M059J (cell line): ENCODE data around the gene SRP68. TPM values are rescaled to one million over a fixed set of nuclear protein-coding genes. Genes with fewer than 3 reads are reported as not detected.
"Not testable (repeated sequence)": the region's sequence is repeated elsewhere in the genome, so short reads cannot be mapped to it uniquely, and the experiment has no call there.

Source experiments
- DNase-seq: peaks from one replicate; pipeline ENCODE4 v3.0.0-alpha.2; 2012; ENCODE audit warnings: low read depth
- total RNA-seq: library from RNA; depleted of rRNA; stranded (reverse); fragments of >200 nt; shearing (Covaris generic); gene quantifications from 2 replicates; pipeline ENCODE4 v1.2.3, GENCODE V29; 2014

Gene SRP68
- total RNA-seq, 1 experiment from 2014 or later: 28.5 TPM

GRCh38 chr17:76076765-76077583, 4.7 kb upstream of the SRP68 start:
- DNase-seq: no peak

- DNase-seq: no peak
Observed at GRCh38 chr17:76076146-76076764, 3.9 kb upstream of the SRP68 start.

GRCh38 chr17:76075364-76076145, 3.2 kb upstream of the SRP68 start:
- DNase-seq: no peak

- DNase-seq: no peak
Observed at GRCh38 chr17:76074390-76075363, 2.4 kb upstream of the SRP68 start, which contains the start of gene GALR2. TSS of gene GALR2 (plus strand) at chr17:76074781. CDS start at chr17:76074884, 103 bp downstream.

GRCh38 chr17:76071531-76072147, 678 bp downstream of the SRP68 start:
- DNase-seq: no peak

- no peak for DNase-seq
Observed at GRCh38 chr17:76065775-76066174, 6.5 kb downstream of the SRP68 start.

- no peak for DNase-seq
Observed at GRCh38 chr17:76063875-76064546, 8.3 kb downstream of the SRP68 start.

- DNase-seq: not testable (repeated sequence)
Observed at GRCh38 chr17:76058264-76058663, 14.1 kb downstream of the SRP68 start.

- no peak for DNase-seq
Observed at GRCh38 chr17:76056882-76057281, 15.4 kb downstream of the SRP68 start.

- peak; percentile 55 for DNase-seq
Observed at GRCh38 chr17:76054112-76054476, 18.2 kb downstream of the SRP68 start.

GRCh38 chr17:76053246-76054111, 18.8 kb downstream of the SRP68 start:
- DNase-seq: peak; percentile 42

GRCh38 chr17:76051561-76051960, 20.8 kb downstream of the SRP68 start:
- DNase-seq: no peak

- DNase-seq: no peak
Observed at GRCh38 chr17:76050538-76051467, 21.5 kb downstream of the SRP68 start.

- DNase-seq: no peak
Observed at GRCh38 chr17:76049836-76050537, 22.3 kb downstream of the SRP68 start.

GRCh38 chr17:76049239-76049638, 23.1 kb downstream of the SRP68 start:
- DNase-seq: no peak

GRCh38 chr17:76048711-76049110, 23.6 kb downstream of the SRP68 start:
- DNase-seq: peak; percentile 47

- DNase-seq: no peak
Observed at GRCh38 chr17:76048025-76048605, 24.2 kb downstream of the SRP68 start.
